ENCODE results near the gene SLC30A3.

The SLC30A3 gene

DNA sequence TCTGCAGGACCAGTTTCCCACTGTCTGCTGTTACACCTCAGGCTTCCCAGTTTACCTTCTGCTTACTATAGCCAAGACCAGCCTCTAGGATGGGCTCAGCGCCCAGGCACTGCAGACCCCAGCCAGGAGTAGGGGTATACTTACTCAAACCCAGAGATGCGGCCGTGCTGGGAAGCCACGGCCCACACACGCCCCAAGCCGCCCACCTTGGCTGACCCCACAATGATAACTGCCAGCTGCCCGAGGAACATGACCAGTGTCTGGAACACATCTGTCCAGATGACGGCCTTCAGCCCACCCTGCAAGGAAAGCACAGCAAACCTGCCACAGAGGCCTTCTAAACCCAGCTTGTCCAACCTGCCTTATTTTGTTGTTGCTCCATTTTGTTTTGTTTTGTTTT is 57.6 kb downstream of the SLC30A3 start:
- no peak for DNase-seq (ENCODE audit: low read depth)

- no peak for DNase-seq (ENCODE audit: low read depth)
Observed at GRCh38 chr2:27204566-27204965, 58.3 kb downstream of the SLC30A3 start.

- no peak for DNase-seq (ENCODE audit: low read depth)
Observed at GRCh38 chr2:27203741-27204140, 59.1 kb downstream of the SLC30A3 start.

Data from T-helper 22 cell (primary cell).